Stimulated activated CD4-positive, alpha-beta T cell treated with anti-CD3 and anti-CD28 coated beads, Interleukin-1b, Interleukin-23, amount 100 ng/mL, for 24 hours (primary cell): ENCODE data around the gene FKBP6.
"Not testable (repeated sequence)": the region's sequence is repeated elsewhere in the genome, so short reads cannot be mapped to it uniquely, and the experiment has no call there.

ENCODE experiments used
- DNase-seq, 4 experiments: peaks; one replicate each; pipeline ENCODE4 v3.0.0-alpha.2; 2020; ENCODE audit warnings: low read depth in 4 of 4, low spot score in 1 of 4

Gene FKBP6

DNA sequence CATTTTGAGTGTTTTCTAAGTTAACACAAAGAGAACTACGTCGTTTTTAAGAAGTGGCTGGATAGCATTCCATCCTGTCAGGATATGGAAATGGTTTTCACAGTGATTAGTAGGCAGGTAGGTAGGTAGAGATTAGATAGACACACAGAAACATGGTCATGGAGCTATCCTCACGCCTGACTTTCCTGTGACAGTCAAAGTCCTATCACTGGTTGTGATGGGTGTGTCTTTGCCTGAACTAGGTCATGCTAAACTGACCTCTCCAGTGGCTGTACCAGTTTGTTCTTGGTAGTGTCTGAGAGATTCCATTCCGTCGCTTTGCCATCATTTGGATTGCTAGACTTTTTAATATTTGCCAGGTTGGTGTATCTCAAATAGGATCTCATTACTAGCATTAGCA, 28.2 kb downstream of the FKBP6 start:
- no peak for DNase-seq

DNA sequence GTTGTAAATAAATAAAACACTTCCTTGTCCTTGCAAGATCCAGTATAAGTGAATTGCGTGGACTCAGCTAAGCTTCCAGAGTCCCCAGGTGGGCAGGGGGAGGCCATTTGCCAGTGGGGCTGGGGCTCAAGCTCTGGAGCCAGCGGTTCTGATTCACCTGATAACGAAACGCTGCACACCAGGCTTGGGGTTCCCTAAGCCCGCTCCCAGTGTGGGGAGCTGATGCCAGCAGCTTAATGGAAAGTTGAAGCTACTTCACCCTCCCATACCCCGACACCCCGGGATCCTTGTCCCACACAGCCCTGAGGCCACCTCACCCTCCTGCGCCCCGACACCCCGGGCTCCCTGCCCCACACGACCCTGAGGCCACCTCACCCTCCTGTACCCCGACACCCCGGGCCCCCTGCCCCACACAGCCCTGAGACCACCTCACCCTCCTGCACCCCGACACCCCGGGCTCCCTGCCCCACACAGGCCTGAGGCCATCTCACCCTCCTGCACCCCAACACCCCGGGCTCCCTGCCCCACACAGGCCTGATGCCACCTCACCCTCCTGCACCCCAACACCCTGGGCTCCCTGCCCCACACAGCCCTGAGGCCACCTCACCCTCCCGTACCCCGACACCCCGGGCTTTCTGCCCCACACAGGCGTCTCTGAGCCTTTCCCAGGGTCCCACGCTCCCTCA, 30.8 kb downstream of the FKBP6 start:
- DNase-seq, result no peak

DNA sequence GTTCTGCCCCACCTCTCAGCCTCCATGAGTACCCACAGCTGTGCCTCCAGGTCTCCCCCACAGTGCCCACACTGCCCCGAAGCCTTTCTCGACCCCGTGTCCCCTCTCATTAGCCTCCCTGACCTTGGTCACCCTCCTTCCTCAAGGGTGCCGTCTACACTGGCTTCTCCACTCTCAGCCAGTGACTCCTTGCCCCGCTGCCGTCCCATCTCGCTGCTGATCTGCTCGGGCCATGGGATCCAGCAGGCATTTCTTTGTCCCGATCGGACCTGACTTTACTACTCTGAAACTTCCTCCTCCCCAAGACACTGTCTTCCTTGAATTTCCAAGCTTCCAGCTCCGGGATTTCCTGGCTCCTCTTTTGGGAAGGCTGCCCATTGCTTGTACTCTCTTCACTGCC, 31.3 kb downstream of the FKBP6 start:
- no peak for DNase-seq

DNA sequence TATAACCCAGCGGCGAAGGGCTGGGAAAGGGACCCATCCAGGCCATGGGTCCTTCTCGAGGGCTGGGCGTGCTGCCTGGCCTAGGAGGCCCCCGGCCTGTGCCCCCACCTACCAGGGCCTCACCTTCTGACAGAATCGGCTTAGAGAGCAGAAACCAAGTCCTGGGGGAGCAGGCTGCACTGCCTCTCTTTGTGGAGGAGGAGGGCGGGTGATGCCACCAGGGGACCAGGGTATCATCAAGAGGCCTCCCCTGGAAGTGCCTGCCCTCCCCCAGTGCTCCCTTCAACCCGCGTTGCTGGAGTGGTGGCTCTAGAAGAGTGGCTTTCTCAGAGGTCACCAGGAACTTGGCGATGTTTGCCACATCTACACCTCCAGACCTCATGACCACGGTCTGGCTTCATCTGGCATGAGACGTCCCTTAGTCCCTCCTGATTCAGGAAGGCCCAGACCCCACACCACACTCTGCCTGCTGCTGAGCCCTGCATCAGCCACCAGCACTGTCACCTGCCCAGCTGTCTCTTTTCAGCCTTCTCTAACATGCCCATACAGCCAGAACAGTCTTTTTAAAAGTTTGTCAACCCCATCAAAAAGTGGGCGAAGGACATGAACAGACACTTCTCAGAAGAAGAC, 31.9 kb downstream of the FKBP6 start:
- DNase-seq, result no peak

- DNase-seq, result not testable (repeated sequence)
Observed at GRCh38 chr7:73360590-73360989, 32.6 kb downstream of the FKBP6 start.

DNA sequence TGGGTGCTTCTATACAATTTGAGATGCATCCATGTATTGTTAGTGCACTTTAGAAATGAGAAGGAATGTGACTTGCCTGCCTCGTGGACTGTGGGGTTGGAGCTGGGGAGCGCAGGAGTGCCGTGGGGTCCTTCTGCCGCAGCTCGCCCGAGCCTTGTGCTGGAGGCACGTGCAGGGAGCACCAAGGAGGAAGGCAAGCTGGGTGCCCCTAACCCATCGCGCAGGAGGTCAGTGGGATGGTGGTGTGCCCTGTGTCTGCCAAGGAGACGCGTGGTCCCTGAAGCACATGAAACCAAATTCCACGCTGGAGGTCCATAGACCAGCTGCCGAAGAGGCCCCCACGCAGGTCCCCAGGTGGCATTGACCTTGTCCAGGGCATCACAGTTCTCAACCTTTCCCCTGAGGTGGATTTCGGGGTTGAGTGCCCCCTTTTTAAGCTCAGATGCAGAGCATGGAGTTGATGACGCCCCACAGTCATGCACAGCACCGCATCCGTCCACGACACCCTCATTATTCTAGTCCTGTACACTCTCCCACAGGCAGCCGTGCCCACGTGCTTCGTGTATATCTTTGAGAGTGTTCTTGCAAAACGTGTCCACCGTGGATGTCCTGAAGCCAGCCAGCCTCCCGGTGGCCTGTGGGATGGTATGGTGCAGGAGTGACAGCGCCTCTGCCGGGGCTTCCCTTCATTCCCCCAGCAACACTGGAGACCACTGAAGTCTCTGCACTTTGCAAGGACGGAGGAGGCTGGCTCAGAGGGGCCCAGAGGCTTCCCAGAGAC, 35.5 kb downstream of the FKBP6 start:
- DNase-seq, result no peak

- no peak for DNase-seq
Observed at GRCh38 chr7:73364006-73364728, 36.2 kb downstream of the FKBP6 start.

- no peak for DNase-seq
Observed at GRCh38 chr7:73366127-73366526, 38.2 kb downstream of the FKBP6 start.

DNA sequence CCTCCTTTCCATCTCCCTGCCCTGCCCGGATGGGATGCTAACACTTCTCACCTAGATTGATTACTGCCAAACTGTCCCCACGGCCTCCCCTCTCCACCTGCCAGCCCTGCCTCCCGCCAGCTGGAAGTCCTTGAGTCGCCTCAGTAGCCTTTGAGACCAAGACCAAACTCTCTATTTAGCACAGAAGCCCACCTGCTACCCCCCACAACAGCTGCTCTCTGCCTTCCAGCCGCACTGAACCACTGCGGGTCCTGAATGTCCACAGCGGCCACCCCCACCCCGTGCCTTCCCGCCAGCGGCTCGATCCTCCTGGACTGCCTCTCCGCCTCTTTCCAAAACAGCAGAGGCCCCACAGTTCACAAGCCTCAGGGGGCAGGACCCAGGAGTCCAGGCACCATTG, 39.0 kb downstream of the FKBP6 start:
- no peak for DNase-seq

- no peak for DNase-seq
Observed at GRCh38 chr7:73369009-73369408, 41.0 kb downstream of the FKBP6 start.

- DNase-seq, result no peak
Observed at GRCh38 chr7:73369622-73370021, 41.7 kb downstream of the FKBP6 start.

DNA sequence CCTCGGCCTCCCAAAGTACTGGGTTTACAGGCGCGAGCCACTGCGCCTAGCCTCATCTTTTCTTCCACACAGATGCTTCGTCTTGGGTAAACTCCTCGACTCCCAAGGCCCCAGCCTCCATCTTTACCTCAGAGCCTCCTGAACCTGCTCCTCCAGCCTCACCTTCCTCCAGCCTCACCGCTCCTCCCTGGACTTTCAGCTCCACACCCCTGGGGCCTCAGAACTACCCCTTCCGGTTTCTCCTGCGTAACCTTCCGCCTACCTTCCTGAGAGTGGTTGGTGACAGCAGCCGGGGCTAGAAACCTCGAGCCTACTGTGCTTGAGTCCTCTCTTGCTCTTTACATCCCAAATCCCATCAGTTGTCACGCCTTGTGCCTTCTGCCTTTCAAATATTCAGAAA, 45.8 kb downstream of the FKBP6 start:
- DNase-seq, result no peak

- not testable (repeated sequence) for DNase-seq
Observed at GRCh38 chr7:73376262-73376661, 48.3 kb downstream of the FKBP6 start.

DNA sequence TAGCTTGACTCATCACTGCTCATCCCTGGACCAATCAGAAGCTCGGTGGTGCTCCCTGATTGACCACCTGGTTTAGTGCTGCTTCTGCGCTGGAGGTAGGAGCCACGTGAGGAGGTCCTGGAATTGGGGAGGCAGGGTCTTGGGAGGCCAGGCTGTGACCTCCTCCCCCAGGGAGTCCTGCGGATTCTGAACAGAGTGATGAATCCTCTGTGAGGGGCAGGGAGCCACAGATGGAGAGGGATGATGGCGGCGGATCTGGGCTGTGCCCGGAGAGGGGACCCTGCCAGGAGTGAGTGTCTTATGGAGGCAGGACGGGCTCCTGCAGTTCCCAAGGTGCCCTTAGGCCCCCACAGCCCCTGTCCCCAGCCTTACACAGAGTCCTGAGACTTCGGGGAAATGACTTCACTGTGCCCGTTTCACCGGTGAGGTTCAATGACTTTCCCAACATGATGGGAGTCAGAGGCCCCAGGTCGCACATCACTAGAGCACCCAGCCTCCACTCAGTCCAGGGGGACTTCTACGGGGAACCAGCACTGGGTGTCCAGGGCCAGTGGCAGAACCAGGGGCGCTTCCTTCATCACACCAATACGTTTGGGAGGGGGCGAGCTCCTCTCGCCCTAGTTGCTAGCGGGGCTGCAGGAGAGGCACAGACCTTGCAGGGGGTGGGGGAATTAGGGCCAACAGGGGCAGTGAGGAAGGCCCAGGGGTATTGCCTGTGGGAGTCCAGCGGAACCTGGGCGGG, 48.9 kb downstream of the FKBP6 start:
- no peak for DNase-seq

GRCh38 chr7:73377413-73378200, 49.6 kb downstream of the FKBP6 start:
- DNase-seq, result not testable (repeated sequence)

DNA sequence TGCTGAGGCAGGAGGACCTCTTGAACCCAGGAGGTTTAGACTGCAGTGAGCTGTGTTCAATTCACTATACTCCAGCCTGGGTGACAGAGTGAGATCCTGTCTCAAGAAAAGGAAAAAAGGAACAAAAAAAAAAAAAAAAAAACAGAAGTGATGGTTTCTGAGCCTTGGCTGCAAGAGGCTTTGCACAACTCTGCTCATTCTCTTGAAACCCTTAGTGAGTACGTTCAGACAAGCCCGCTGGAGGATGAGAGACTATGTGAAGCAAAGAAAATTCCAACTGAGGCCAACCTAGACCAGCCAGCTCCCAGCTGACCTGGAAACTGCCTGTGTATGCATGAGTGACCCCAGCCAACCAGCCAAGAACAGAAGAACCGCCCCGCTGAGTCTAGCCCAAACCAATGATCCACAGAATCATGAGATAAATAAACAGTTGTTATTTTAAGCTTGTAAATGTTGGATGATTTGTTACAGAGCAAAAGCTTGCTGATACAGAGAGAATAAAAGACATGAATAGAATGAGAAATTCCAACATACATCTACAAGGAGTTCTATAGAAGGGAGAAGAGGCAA, 55.1 kb downstream of the FKBP6 start:
- no peak for DNase-seq

- no peak for DNase-seq
Observed at GRCh38 chr7:73387221-73387828, 59.4 kb downstream of the FKBP6 start.

- no peak for DNase-seq
Observed at GRCh38 chr7:73387908-73388414, 60.0 kb downstream of the FKBP6 start.

- no peak for DNase-seq
Observed at GRCh38 chr7:73391396-73391795, 63.4 kb downstream of the FKBP6 start.
